ENCODE results near the gene TARS2.
A peak's percentile ranks its signal among the peaks of the same experiment; 100 is the strongest.

Gene TARS2

DNA sequence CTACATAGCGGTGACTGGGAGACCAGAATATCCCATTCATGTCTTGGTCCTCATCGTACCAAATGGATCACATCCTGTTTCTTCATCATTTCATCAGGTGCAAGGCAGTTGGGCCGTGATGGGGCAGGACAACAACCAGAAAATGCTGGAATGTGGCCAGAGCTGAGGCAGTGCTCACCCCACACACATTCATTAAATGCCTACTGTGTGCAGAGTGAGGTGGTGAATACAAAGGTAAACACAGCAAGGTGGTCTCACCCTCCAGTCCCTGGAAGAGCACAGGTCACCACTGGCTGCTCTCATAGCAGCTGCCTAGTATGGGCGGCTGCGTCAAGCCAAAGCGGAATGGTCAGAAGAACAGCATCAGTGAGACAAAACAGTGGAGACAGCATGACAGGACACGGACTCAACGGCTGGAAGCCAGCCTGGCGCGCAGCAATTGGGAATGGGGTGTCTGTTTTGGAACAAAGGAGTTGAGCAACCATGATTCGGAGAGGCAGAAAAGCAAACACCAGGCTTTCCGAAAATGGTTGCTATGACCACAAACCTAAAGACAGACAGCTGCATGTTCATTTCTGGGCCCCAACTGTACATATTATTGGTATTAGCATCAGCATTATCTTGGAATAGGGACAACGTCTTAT, 56.4 kb downstream of the TARS2 start:
- no peak for DNase-seq

- no peak for DNase-seq
Observed at GRCh38 chr1:150544204-150544603, 57.0 kb downstream of the TARS2 start.

DNA sequence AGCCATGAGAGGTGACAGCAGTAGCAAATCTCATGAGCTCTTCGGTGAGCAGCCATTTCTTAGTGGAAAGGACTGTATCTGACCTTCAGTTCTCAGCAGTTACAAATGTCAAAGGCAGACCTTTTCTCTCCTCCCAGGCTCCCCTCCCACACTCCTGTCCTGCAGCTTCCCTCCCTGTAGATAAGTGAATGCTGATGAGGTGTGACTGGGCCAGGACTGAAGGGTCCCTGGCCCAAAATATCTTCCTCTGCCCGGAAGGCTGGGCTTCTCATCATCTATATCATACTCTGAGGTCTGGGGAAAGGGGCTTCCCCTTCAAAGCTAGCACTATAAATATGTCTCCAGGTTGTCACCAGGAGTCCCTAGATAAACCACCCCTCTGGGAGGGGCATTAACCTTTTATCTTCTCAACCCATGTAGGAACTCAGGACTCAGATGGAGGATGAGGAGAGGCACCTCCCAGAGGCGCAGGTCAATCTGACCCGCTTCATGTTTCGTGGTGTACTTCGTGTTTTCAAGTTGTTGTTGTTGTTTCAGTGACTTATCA, 58.3 kb downstream of the TARS2 start:
- no peak for DNase-seq

- no peak for DNase-seq
Observed at GRCh38 chr1:150546294-150546937, 59.2 kb downstream of the TARS2 start.

GRCh38 chr1:150548324-150548631, 61.1 kb downstream of the TARS2 start:
- DNase-seq, result no peak

DNA sequence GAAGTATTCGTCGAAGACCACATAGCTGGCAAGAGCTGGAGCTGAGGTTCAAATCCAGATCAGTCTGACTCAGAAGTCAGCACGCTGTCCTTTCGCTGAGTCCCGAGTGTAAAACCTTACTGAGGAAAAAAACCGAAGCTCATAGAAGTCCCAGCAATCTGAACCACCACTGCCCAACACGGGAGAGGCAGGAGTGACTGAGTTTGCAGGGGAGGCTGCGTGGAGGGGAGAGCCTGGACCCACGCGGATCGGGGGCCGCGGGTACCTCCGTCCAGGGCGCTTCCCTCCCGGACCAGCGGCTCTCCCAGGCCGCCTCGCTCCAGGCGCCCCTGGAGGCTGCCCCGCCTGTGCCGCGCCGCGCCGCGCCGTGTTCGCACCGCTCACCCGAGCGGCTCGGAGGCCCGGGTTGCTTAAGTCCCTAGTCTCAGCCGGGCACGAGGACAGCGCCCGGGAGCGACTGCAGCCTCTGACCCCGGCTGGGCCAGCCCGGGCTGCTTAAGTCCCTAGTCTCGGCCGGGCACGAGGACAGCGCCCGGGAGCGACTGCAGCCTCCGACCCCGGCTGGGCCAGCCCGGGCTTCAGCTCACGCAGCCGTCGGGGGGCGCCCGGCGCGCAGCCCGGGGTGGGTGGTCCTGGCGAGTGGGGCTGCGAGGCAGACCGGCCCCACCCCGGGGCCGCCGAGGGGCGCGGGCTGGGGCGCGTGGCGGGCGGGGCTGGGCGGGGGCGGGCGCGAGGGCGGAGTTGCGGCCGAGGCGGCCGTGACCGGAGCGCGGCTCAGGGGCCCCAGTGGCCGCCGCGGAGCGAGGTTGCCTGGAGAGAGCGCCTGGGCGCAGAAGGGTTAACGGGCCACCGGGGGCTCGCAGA, 61.6 kb downstream of the TARS2 start, which contains the start of gene ADAMTSL4:
Gene ADAMTSL4 (plus strand): TSS at position 777 of the 864 bp plus-strand sequence. CDS start 2,881 bp downstream, outside the sequence.
- no peak for DNase-seq

- DNase-seq, result no peak
Observed at GRCh38 chr1:150549496-150550221, 62.4 kb downstream of the TARS2 start.

DNA sequence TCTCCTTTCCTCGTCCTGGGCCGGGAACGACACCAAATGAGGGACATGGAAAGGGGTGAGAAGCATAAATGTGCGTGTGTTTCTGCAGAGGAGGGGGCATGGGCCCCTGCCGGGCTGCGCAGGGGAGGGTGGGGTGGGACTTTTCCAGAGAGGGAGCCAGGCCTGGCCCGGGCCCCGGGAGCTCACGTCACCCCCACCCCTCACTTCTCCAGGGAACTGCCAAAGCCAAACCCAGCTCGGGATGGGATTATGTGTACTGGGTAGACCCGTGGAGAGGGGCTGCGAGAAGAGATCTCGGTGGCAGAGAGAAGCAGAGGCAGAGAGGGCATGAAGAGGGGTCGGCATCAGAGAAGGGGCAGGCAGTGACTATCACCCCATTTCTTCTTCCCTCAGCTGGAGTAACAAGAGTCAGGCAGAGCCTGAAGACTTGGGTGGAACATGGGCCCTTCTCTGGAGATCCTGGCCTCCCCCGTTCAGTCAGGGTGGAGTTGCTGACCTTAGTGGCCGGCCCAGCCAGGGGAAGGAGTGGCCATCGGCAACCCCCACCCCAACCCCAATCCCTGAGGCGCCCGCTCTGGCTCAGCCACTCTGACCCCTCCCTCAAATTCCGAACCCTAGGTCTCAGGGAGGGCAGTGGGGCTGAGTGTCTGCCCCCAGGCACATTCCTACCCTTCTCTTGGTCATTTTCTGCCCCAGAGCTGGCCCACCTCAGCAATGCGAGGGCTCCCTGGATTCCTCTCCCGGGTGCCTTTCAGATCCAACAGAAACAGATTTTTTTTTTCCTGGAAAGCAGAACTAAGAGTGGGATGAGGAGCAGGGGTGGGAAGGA, 63.2 kb downstream of the TARS2 start:
- DNase-seq, result no peak

GRCh38 chr1:150551051-150551783, 64.0 kb downstream of the TARS2 start:
- DNase-seq, result no peak

DNA sequence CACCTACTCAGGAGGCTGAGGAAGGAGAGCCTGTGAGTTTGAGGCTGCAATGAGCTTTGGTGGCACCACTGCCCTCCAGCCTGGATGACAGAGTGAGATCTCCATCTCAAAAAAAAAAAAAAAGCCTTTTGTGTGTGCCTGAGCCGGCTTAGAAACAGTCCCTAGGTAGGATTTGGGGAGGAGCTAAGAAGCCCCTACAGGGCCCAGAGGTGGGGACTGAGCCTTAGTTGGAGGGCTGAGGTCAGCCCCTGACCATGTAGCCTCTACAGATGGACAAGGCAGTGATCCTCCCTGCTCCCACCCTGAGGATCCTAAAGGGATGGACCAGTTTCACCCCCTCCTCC, 64.5 kb downstream of the TARS2 start:
- no peak for DNase-seq

- peak; percentile 77 for DNase-seq
Observed at GRCh38 chr1:150552128-150552910, 65.1 kb downstream of the TARS2 start.

DNA sequence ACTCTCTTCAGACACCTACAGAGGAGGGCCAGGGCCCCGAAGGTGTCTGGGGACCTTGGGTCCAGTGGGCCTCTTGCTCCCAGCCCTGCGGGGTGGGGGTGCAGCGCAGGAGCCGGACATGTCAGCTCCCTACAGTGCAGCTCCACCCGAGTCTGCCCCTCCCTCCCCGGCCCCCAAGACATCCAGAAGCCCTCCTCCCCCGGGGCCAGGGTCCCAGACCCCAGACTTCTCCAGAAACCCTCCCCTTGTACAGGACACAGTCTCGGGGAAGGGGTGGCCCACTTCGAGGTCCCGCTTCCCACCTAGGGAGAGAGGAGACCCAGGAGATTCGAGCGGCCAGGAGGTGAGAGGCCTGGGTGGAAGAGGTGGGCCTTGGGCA, 65.7 kb downstream of the TARS2 start:
- DNase-seq, result no peak

- DNase-seq, result no peak
Observed at GRCh38 chr1:150553392-150554085, 66.3 kb downstream of the TARS2 start.

DNA sequence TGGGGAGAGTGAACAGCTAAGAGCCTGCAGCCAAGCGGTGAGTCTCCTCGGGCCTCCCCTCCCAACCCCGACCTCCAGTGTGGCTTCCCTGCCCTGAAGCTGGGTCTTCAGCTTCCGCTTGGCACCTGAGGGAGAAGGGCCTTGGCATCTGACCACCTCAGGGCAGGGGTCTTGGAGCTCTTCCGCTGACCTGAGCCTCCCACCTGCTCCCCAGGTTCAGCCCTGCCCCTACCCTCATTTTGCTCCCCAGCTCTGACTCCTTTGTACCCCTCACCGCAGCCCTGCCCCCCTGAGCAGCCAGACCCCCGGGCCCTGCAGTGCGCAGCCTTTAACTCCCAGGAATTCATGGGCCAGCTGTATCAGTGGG, 66.8 kb downstream of the TARS2 start:
- DNase-seq, result no peak

GRCh38 chr1:150555198-150555970, 68.2 kb downstream of the TARS2 start:
- no peak for DNase-seq

- no peak for DNase-seq
Observed at GRCh38 chr1:150555971-150556865, 69.0 kb downstream of the TARS2 start.

GRCh38 chr1:150557065-150557600, 69.9 kb downstream of the TARS2 start:
- DNase-seq, result no peak
